MM.1S (cell line): Measurements from ENCODE around the gene IGFBP2.

Experiments
- CTCF ChIP-seq: fragments of 300-600 bp; sonication (generic); IDR thresholded peaks from 2 replicates; pipeline ENCODE4 v1.5.1; 2016; ENCODE audit warnings: antibody characterized with exemption, low read length, mixed read lengths
- EZH2 ChIP-seq: fragments of 300-600 bp; sonication (generic); optimal IDR thresholded peaks from 2 replicates; pipeline ENCODE3; 2017; ENCODE audit warnings: low read depth, mild to moderate bottlenecking, antibody characterized with exemption, low read length, mixed read lengths
- EZH2phosphoT487 ChIP-seq: fragments of 300-600 bp; sonication (generic); IDR thresholded peaks from 2 replicates; pipeline ENCODE4 v1.6.1; 2018; ENCODE audit warnings: antibody characterized with exemption, low read length

- no peak for TF ChIP-seq CTCF
- TF ChIP-seq EZH2, result no peak
- no peak for TF ChIP-seq EZH2phosphoT487
Measured at GRCh38 chr2:216692636-216693413, 59.6 kb downstream of the IGFBP2 start.
